Left kidney (tissue), 8 donors: ENCODE measurements around the gene JPH4. TPM values are rescaled to one million over a fixed set of nuclear protein-coding genes. Genes with fewer than 3 reads are reported as not detected.

Experiments used
- DNase-seq: peaks from one replicate; pipeline ENCODE4 v3.0.0-alpha.2; 2013
- long read RNA-seq, 8 donors: transcript quantifications; one replicate each; lab custom pipeline, GENCODE V29; 2026
- polyA plus RNA-seq: library from polyadenylated mRNA; unstranded; fragments of 120-200 nt; gene quantifications from one replicate; pipeline ENCODE4 v1.2.1, GENCODE V29; 2013; ENCODE audit not compliant: insufficient read length

The JPH4 gene
- 8.9 TPM for polyA plus RNA-seq
- long read RNA-seq, donor 1, partial matches to known transcripts = 6 of 7 reads
- long read RNA-seq, donor 1, other reads (novel, unspliced or antisense) = 0 of 7 reads
- long read RNA-seq, donor 2, full-length matches to known transcripts = 1 of 1 reads
- long read RNA-seq, donor 2, partial matches to known transcripts = 0 of 1 reads
- long read RNA-seq, donor 2, other reads (novel, unspliced or antisense) = 0 of 1 reads
- long read RNA-seq, donor 3, full-length matches to known transcripts = 3 of 3 reads
- long read RNA-seq, donor 3, partial matches to known transcripts = 0 of 3 reads
- long read RNA-seq, donor 3, other reads (novel, unspliced or antisense) = 0 of 3 reads
- long read RNA-seq, donor 4 = 0 reads
- long read RNA-seq, donor 5, full-length matches to known transcripts = 6 of 6 reads
- long read RNA-seq, donor 5, partial matches to known transcripts = 0 of 6 reads
- long read RNA-seq, donor 5, other reads (novel, unspliced or antisense) = 0 of 6 reads
- long read RNA-seq, donor 6, full-length matches to known transcripts = 2 of 2 reads
- long read RNA-seq, donor 6, partial matches to known transcripts = 0 of 2 reads
- long read RNA-seq, donor 6, other reads (novel, unspliced or antisense) = 0 of 2 reads
- long read RNA-seq, donor 7, full-length matches to known transcripts = 2 of 9 reads
- long read RNA-seq, donor 7, partial matches to known transcripts = 7 of 9 reads
- long read RNA-seq, donor 7, other reads (novel, unspliced or antisense) = 0 of 9 reads
- long read RNA-seq, donor 8, full-length matches to known transcripts = 4 of 4 reads
- long read RNA-seq, donor 8, partial matches to known transcripts = 0 of 4 reads
- long read RNA-seq, donor 8, other reads (novel, unspliced or antisense) = 0 of 4 reads

GRCh38 chr14:23578560-23579310, at the start of gene JPH4:
Gene JPH4, minus strand, starts transcription at chr14:23578790. Its CDS starts 1,337 bp downstream, at chr14:23577453.
- DNase-seq = no peak

DNA sequence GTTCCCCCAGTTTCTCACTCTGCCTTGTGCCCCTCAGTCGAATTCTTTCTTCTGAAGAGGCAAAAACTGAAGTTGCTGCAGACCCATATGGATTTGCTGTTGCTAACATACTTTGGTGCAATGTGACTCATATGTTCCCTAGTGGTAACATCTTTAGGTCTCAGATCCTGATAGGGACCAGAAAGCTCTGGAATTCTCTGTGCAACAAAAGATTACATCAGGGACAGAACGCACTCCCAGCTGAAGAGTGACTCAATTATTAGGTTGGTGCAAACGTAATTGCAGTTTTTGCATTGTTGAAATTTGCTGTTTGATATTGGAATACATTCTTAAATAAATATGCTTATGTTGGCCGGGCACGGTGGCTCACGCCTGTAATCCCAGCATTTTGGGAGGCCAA, 49.4 kb upstream of the JPH4 start:
- DNase-seq = no peak

GRCh38 chr14:23626946-23627345, 48.4 kb upstream of the JPH4 start:
- DNase-seq = no peak

DNA sequence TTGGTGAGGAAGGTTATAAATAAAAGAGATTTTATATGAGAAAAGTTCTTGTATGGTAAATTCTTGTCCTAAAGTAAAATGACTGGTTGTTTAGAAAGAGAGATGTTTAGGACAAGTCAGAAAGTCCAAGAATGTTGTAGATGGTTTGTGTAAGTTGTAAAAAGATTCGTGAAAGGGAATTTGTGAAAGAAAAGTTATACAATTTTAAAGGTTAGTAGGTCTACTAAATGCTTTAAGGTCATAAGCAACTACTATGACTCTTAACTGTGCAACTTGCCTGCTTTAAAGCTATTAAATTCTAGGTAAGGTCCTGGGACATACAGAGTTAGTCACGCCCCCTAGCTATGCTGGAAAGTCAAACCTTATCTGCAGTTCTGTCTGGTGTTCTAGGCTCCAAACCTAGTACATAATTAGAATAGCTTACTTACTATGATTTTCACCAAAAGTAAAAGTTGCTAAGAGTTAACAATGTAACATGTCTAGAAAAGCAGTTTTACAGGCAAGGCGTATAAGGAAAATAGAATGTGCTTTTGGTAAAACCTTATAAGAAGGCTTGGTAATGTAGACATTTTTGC, 46.3 kb upstream of the JPH4 start:
- DNase-seq = no peak

GRCh38 chr14:23623962-23624361, 45.4 kb upstream of the JPH4 start:
- DNase-seq = no peak

DNA sequence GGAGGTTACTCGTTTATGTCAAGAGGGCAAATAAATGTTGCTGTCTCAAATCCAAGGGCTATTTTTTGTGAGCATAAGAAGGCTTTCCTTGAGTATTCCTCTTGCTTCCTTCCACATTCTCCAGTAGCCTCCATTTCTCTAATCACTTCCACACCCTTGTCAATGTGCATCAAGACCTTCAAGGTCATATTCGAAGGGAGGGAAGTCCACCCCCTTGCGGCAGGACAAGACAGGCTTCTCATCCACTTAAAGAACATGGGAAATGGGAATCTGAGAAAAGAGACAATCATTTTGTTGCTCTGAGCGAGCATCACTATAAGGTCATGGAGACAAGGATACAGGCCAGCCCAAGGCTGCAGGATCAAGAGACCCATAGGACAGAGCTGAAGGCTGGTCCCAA, 44.4 kb upstream of the JPH4 start:
- no peak for DNase-seq

DNA sequence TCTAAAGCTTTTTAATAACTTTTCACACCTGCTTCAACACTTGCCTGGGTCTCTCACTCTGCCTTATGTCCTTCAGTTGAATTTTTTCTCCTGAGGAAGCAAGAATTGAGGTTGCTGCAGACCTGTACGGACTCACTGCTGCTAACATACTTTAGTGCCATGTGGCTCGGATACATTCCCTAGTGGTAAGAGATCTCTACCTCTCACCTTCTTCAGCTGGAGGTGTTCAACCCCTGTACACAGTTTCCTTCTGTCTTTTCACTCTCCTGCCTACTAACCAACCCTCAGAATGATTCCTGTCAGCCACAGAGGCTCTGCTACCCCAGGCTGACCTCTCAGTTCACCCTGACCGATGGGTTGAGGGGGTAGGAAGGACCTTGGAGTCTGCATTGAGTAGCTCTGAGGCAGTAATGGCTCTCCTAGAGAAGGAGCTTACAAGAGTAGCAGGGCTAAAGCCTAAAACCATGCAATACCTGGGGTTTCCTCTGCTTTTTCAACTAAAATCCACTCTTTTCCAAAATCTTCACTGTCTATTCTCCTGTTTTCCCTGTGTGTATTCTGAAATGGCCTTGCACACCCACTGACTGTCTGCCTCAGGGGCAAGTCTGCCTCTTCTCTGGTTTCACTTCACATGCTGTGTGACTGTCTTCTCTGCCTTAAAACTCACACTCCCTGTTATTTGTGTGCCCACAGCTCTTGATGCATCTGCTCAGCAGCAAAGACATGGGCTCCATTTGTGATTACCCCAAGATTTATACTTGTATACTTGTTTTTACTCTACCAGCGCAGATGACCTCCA, 43.5 kb upstream of the JPH4 start:
- DNase-seq = no peak

GRCh38 chr14:23621204-23621931, 42.8 kb upstream of the JPH4 start:
- DNase-seq = no peak

DNA sequence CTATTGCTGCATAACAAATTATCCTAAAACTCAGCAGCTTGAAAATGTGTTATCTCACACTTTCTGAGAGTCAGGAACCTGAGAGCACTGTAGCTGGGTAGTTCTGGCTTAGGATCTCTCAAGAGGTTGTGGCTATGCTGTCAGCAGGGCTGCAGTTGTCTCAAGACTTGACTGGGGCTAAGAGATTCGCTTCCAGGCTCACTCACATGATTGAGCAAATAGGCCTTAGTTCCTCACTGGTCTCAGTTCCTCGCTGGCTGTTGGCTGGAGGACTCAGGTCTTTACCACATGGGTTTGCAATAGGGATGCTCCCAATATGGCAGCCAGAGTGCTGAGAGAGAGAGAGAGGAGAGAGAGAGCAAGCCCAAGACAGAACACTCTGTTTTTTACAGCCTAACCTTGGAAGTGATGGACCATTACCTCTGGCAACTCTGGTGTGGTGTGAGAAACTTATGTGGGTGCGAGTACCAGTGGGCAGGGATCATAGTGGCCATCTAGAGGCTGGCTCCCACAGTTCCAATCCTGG, 41.6 kb upstream of the JPH4 start:
- DNase-seq = no peak

DNA sequence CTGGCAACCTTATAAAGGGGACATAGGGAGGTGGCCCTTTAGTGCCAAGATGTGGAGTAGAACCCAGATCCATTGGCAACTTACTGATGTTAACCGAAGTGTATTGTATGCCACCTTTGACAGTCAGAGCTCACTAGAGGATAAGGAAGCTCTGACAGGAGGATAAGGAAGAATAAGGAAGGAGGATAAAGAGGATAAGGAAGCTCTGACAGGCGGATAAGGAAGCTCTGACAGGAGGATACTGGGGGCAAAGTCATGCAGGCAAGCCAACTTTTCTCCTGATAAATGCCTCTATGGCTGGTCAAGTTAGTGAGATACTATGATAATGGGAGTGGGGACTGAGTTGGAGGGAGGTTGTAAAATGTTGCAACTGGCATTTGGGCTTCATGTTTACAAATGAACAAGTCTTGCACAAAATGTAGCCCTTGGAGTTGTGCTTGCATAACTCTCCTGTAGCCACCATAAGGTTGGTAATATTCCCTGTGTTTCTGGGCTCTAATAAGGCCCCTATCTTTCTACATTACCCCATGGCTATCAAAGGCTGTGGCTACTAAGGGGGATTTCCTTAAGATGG, 39.9 kb upstream of the JPH4 start:
- no peak for DNase-seq

DNA sequence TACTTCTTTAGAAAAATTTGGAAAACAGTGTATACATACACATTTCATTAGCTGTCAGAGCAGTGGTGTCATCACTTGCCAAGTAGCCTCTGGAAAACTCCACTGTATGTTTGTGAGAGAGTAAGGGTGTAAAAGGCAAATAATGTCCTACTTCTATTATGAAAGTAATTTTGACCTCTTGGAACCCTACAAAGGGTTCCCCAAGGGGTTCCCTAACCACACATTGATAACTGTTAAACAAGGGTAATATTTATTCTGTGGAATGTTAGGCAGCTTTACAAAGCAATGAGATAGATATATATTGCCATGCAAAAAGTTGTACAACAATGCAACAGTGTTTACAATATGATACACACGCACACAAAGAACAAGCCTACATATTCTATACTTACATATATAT, 38.9 kb upstream of the JPH4 start:
- no peak for DNase-seq

DNA sequence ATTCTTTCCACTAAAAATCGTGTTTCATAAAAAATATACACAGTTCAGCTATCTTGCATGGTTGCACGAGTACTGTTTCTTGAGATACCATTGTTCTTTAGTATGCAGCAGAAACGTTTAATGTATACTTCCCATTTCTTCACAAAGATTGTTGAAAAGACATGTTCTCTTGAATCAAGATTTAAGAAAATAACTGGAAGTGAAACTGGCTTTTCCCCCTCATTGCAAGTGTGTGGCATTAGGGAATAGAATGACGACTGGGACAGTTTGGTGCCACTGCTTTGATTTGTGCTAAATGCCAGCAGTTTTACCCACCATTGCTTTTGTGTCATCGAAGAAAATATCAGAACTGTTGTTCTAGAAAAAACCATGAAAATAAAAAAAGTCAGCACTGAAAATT, 37.3 kb upstream of the JPH4 start:
- no peak for DNase-seq

- DNase-seq = no peak
Observed at GRCh38 chr14:23614395-23614828, 35.8 kb upstream of the JPH4 start.

GRCh38 chr14:23613242-23614070, 34.9 kb upstream of the JPH4 start:
- DNase-seq = no peak

DNA sequence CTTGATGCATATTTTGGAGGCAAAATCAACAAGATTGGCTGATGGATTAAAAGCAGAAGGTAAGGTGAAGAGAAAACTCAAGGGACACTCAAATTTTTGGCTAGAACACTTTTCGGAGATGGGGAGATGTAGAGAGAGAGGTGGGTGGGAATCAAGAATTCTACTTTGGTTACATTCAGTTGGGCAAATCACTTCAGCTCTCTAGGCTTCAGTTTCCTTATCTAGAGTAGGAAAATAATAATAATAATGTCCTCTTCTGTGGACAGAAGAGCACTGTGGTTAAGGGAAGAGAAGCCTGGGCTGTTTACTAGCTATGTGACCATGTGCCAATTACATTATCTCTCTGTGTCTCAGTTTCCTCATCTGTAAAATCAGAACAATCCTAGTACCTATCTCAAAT, 34.2 kb upstream of the JPH4 start:
- DNase-seq = no peak

- DNase-seq = no peak
Observed at GRCh38 chr14:23612354-23612732, 33.8 kb upstream of the JPH4 start.

GRCh38 chr14:23610815-23611289, 32.3 kb upstream of the JPH4 start:
- DNase-seq = no peak

DNA sequence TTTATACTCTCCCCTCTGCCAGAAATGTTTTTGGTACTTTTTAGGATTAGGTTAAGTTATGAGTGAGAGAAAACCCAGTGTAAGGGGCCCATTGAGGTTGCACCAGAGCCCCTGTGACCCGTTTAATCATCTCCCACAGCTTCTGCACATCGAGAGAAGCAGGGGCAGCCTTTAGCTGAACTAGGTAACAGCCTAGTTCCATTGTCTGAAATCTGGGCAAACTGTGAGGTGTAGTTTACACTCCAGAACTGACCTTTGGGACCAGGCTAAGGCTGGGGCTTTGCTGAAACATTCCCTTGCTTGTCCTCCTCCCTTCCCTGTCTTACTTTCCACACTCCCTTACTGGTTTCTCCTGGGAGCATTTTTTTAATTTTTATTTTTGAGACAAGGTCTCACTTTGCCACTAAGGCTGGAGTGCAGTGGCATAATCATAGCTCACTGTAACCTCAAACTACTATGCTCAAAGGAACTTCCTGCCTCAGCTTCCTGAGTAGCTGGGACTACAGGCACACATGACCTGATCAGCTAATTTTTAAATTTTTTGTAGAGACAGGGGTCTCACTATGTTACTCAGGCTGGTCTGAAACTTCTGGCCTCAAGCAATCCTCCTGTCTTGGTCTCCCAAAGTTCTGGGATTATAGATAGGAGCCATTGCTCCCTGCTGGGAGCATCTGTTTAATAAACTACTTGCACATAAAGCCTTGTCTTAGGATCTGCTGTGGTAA, 31.7 kb upstream of the JPH4 start:
- DNase-seq = no peak
